Psoas muscle (tissue), 8 donors: ENCODE measurements around the gene ULBP1. TPM values are rescaled to one million over a fixed set of nuclear protein-coding genes. Genes with fewer than 3 reads are reported as not detected.

Source experiments
- ATAC-seq, 4 donors: fragments of 200-7000 bp; cut with Tn5 transposase; one replicate each; pipeline ENCODE4 v1.9.1; 2020; ENCODE audit warnings: moderate library complexity in 3 of 4, mild to moderate bottlenecking in 2 of 4
- DNase-seq, 2 donors: peaks; one replicate each; pipeline ENCODE4 v3.0.0-alpha.2; 2020
- H3K27ac ChIP-seq: fragments of 200-600 bp; one replicate; pipeline ENCODE4 v1.8.0; 2022
- H3K27me3 ChIP-seq, 3 donors: fragments of 200-600 bp in 1 of 3; one replicate each; pipeline versions ENCODE4 v1.6.1 to v1.8.0; 2013 to 2022; ENCODE audit warnings: low read length in 2 of 3, mild to moderate bottlenecking in 2 of 3, moderate library complexity in 1 of 3; ENCODE audit not compliant: insufficient read depth in 3 of 3
- H3K36me3 ChIP-seq, 2 donors: fragments of 200-600 bp in 1 of 2; one replicate each; pipeline versions ENCODE4 v1.6.1 to v1.8.0; 2013 to 2022; ENCODE audit warnings: low read depth in 1 of 2, mild to moderate bottlenecking in 1 of 2, moderate library complexity in 1 of 2; ENCODE audit not compliant: insufficient read depth in 1 of 2
- H3K4me1 ChIP-seq: fragments of 200-600 bp; one replicate; pipeline ENCODE4 v1.8.0; 2022
- H3K4me3 ChIP-seq: fragments of 200-600 bp; one replicate; pipeline ENCODE4 v1.8.0; 2022; ENCODE audit warnings: mild to moderate bottlenecking
- H3K9me3 ChIP-seq: fragments of 200-600 bp; one replicate; pipeline ENCODE4 v1.8.0; 2022
- WGBS, 3 donors: extraction: QIAGEN DNeasy Blood & Tissue Kit; methylation state at CpG; one replicate each; pipeline versions ENCODE4 v1.1.6 to v1.1.7; 2013; 5-methylcytosine and 5-hydroxymethylcytosine counted together
- intact Hi-C, 2 donors: fragments of 100-400 bp; cut with DNase I; formaldehyde crosslinking; loops; one replicate each; pipeline versions ENCODE4 v1.11.0 to v1.14.2; 2022
- long read RNA-seq, 2 donors: library from polyadenylated mRNA; unstranded; transcript quantifications; one replicate each; pipeline ENCODE4 v2.0.0, GENCODE V29; 2021
- polyA plus RNA-seq, 3 donors: library from polyadenylated mRNA; stranded (reverse); fragments of 200-250 nt; gene quantifications; one replicate each; pipeline ENCODE4 v1.2.3, GENCODE V29; 2013
- total RNA-seq, 4 donors: library from RNA; stranded (reverse); fragmentation: NEBNext Ultra II Directional in 2 of 4; extraction: Animal tissue kit (Norgen Biotek cat#: 25700) in 2 of 4; gene quantifications; one replicate each; pipeline versions ENCODE4 v1.2.1 to v1.2.4, GENCODE V29; 2021 to 2023
- TF ChIP-seq, protein P1 (sequence below): fragments of 200-600 bp; IDR thresholded peaks from one replicate; pipeline ENCODE4 v1.8.0; 2022; ENCODE audit warnings: antibody characterized with exemption
- donor health status: healthy with polysubstance abuse.
- donor health status: DM: no; HTN: no; CAD: no; lungs with moderate emphysema.
- donor health status: Bipolar disorder and iron deficiency.
- donor health status: healthy.
- donor health status: DM: yes; HTN: yes; CAD: no.
- donor health status: DM: no; HTN: no; CAD: no.
- donor health status: DM: no; HTN: no; CAD: no.
- donor health status: DM: yes; HTN: yes; CAD: no.

ULBP1 gene, protein sequence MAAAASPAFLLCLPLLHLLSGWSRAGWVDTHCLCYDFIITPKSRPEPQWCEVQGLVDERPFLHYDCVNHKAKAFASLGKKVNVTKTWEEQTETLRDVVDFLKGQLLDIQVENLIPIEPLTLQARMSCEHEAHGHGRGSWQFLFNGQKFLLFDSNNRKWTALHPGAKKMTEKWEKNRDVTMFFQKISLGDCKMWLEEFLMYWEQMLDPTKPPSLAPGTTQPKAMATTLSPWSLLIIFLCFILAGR
- under 1 TPM; 0.06 to 0.12 (median 0.10) TPM for total RNA-seq
- polyA plus RNA-seq: under 1 TPM; 0.03 to 0.10 (median 0.03) TPM
- long read RNA-seq, donor 1: 0 reads
- long read RNA-seq, donor 2: 0 reads

DNA sequence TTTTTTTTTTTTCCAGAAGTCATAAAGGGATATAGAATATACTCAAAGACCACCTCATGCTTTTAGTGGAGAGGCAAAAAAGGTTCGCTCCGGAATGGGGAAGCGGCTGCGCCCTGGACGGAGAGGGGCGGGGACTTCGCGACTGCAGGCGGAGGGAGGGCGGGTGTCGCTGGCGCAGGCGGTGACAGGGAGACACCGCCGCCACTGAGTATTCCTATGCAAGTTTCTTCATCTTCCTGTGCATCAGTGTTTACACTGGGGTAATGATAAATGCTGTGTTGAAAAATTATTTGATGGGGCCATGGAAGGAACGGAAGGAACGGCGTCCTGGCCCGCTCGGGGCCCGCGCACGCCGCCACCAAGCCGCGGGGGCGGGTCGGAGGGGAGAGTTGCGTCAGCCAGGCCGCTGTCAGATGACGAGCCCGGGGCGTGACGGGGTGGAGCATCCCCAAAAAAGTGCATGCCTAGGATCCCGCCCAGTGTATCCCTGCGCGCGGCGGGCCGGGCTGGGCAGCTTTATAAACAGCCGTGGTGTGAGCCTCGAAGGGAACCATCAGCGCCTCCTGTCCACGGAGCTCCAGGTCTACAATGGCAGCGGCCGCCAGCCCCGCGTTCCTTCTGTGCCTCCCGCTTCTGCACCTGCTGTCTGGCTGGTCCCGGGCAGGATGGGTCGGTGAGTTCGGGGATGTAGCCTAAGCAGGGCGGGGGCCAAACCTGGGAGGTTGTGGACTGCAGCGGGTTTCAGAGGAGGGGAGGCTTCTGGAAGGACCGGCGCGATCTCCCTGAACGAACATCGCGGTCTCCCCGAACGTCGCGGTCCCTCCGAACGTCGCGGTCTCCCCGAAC is at the start of gene ULBP1:
Gene ULBP1, plus strand, starts transcription at position 482 of the 846 bp plus-strand sequence. Its CDS starts 107 bp downstream, at position 589.
- no peaks in the 10 kb centered on the region for H3K9me3 ChIP-seq
- WGBS, 3 donors: 1 to 2% (median 1%) methylated on average over 55 to 69 of the region's 69 CpGs
- H3K27ac ChIP-seq: no peak within 1 kb of the TSS
- H3K27me3 ChIP-seq: peaks cover 0 to 85% (median 26%) of the 10 kb centered on the region in 3 donors
- intact Hi-C loops: no loop called here
- no peaks in the 10 kb centered on the region for H3K36me3 ChIP-seq
- TF ChIP-seq, protein P1, sequence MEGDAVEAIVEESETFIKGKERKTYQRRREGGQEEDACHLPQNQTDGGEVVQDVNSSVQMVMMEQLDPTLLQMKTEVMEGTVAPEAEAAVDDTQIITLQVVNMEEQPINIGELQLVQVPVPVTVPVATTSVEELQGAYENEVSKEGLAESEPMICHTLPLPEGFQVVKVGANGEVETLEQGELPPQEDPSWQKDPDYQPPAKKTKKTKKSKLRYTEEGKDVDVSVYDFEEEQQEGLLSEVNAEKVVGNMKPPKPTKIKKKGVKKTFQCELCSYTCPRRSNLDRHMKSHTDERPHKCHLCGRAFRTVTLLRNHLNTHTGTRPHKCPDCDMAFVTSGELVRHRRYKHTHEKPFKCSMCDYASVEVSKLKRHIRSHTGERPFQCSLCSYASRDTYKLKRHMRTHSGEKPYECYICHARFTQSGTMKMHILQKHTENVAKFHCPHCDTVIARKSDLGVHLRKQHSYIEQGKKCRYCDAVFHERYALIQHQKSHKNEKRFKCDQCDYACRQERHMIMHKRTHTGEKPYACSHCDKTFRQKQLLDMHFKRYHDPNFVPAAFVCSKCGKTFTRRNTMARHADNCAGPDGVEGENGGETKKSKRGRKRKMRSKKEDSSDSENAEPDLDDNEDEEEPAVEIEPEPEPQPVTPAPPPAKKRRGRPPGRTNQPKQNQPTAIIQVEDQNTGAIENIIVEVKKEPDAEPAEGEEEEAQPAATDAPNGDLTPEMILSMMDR: no peak
- peak; percentile 91 to 93 for DNase-seq
- H3K4me1 ChIP-seq: peaks cover 7% of the 10 kb centered on the region
- ATAC-seq: peak; percentile 84 to 94 (median 90)
- peak within 1 kb of the TSS; percentile 64 for H3K4me3 ChIP-seq

DNA sequence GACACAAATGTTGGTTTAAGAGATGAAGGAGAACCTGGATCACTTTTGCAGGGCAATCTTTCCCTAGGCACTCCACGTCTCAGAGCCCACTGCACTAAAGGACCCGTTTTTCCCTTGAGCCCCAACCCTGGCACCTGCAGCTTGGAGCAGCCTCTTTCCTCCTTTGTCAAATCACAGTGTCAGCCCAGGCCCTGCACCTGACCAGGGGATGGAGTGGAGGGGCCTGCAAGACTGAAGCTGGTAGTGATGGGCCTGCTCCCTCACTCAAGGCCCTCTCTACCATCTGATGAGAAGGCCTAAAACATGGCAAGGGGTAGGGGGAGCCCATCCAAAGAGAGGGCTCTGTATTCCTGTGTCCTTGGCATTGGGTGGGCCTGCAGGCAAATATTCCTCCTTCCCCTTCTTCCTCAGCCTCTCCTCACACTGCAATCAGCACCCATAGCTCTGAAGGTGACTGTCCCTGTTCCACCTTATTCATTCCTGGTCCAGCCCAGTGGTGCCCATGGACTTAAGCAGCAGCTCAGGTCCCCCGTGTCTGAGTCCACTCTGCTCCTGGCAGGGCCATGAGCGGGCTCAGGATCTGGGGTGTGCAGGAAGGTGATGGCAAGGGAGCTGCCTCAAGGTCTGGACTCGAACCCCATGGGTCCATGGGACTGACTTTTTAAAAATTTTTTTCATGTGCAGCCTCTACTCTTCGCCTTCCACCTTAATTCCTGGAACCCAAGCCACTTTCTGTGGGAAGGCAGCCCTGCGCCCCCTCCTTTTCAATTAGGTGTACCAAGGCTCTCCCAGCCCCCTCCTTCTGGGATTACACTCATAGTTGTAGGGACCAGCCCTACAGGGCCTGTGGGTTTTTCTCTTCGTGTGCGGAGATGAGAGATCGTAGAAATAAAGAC is 47.5 kb upstream of the ULBP1 start:
- Histone ChIP-seq H3K4me3 (no peak overlapping the region), H3K4me1 (no peaks in the 10 kb centered on the region), H3K9me3 (no peaks in the 10 kb centered on the region), H3K27ac (no peak overlapping the region), H3K36me3 (no peaks in the 10 kb centered on the region), H3K27me3 (peaks cover 0 to 3% (median 0%) of the 10 kb centered on the region in 3 donors)
- 90 to 92% (median 91%) methylated on average over 10 of the region's 10 CpGs for WGBS, 3 donors
- ATAC-seq (no peak), DNase-seq (no peak)
- TF ChIP-seq, protein P1: no peak
- intact Hi-C loops: no loop called here

DNA sequence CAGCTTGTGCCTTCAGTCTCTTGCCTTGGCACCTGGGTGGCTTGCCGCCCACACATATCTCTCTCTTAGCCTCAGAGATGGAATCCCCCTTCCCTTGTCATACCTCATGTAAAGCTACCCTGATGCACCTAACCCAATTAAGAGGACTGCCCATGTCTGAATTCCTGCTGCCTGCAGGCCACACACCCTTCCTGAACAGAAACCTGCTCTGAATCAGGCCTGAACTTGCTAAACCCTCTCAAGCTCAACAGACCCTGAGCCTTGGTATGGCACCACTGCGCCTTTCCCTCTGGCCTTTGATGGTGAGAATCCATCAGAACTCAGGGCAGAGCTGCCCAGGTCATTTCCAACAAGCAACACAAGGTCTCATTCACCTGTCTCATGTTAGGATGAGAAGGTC is 46.1 kb upstream of the ULBP1 start:
- DNase-seq: no peak

More for the DNA sequence above, 46.1 kb upstream of the ULBP1 start:
- Histone ChIP-seq H3K9me3 (no peaks in the 10 kb centered on the region), H3K27ac (no peak overlapping the region), H3K27me3 (peaks cover 0 to 11% (median 0%) of the 10 kb centered on the region in 3 donors), H3K4me1 (no peaks in the 10 kb centered on the region), H3K4me3 (no peak overlapping the region), H3K36me3 (no peaks in the 10 kb centered on the region)
- TF ChIP-seq, protein P1: no peak
- WGBS, 3 donors: 94 to 100% (median 100%) methylated on average over 2 of the region's 2 CpGs
- no peak for ATAC-seq
- intact Hi-C loops: no loop called here
